Posterior cingulate gyrus (tissue), 11 donors: ENCODE results near the gene FOXL3.
"Not testable (repeated sequence)": the region's sequence is repeated elsewhere in the genome, so short reads cannot be mapped to it uniquely, and the experiment has no call there.

Experiments used
- DNase-seq, 10 donors: peaks; one replicate each; pipeline versions ENCODE4 v3.0.0 to v3.0.0-alpha.2; 2020 to 2021; ENCODE audit warnings: mixed read lengths in 3 of 10
- intact Hi-C: fragments of 100-400 bp; cut with DNase I; formaldehyde crosslinking; loops from one replicate; pipeline ENCODE4 v1.15.1; 2023

FOXL3 gene

GRCh38 chr7:284762-285722 lies 4.9 kb upstream of the FOXL3 start:
- peak in 3 of 10 donors; percentile 53 to 65 (median 58) for DNase-seq
- intact Hi-C loops = no loop called here

GRCh38 chr7:285731-286130 lies 4.2 kb upstream of the FOXL3 start:
- intact Hi-C loops = no loop called here
- peak in 3 of 10 donors; percentile 45 to 84 (median 80) for DNase-seq

- intact Hi-C loops = no loop called here
- DNase-seq = peak in 3 of 10 donors; percentile 42 to 85 (median 81)
Observed at GRCh38 chr7:286266-286665, 3.7 kb upstream of the FOXL3 start.

- DNase-seq = peak in 2 of 10 donors; percentile 49 to 66
- intact Hi-C loops = no loop called here
Observed at GRCh38 chr7:288671-289101, 1.3 kb upstream of the FOXL3 start.

- peak in 1 of 10 donors; percentile 46 for DNase-seq
- intact Hi-C loops = no loop called here
Observed at GRCh38 chr7:289209-289755, 688 bp upstream of the FOXL3 start.

GRCh38 chr7:290554-291372 lies 793 bp downstream of the FOXL3 start:
- intact Hi-C loops = no loop called here
- DNase-seq = peak in 2 of 10 donors; percentile 65 to 69

- intact Hi-C loops = no loop called here
Observed at GRCh38 chr7:291373-292092, 1.6 kb downstream of the FOXL3 start.

GRCh38 chr7:292226-292625 lies 2.3 kb downstream of the FOXL3 start:
- no peak for DNase-seq
- intact Hi-C loops = no loop called here

More at GRCh38 chr7:291373-292092, 1.6 kb downstream of the FOXL3 start:
- peak in 2 of 10 donors; percentile 41 to 64 for DNase-seq

- intact Hi-C loops = no loop called here
- peak in 2 of 10 donors; percentile 50 to 72 for DNase-seq
Observed at GRCh38 chr7:292826-293225, 2.9 kb downstream of the FOXL3 start.

- intact Hi-C loops = no loop called here
- DNase-seq = peak in 2 of 10 donors; percentile 39 to 63
Observed at GRCh38 chr7:293681-294439, 3.9 kb downstream of the FOXL3 start.

GRCh38 chr7:294440-295154 lies 4.6 kb downstream of the FOXL3 start:
- intact Hi-C loops = no loop called here
- DNase-seq = peak in 2 of 10 donors; percentile 58 to 61

- peak in 2 of 10 donors; percentile 47 to 74 for DNase-seq
- intact Hi-C loops = no loop called here
Observed at GRCh38 chr7:295155-296154, 5.5 kb downstream of the FOXL3 start.

- intact Hi-C loops = no loop called here
- peak in 2 of 10 donors; percentile 60 to 69 for DNase-seq
Observed at GRCh38 chr7:296373-296945, 6.5 kb downstream of the FOXL3 start.

- peak in 2 of 10 donors; percentile 30 to 55 for DNase-seq
- intact Hi-C loops = not testable (repeated sequence)
Observed at GRCh38 chr7:297141-297540, 7.2 kb downstream of the FOXL3 start.

GRCh38 chr7:297611-298374 lies 7.8 kb downstream of the FOXL3 start:
- intact Hi-C loops = no loop called here
- peak in 2 of 10 donors; percentile 50 to 63 for DNase-seq

- intact Hi-C loops = no loop called here
- peak in 2 of 10 donors; percentile 31 to 57 for DNase-seq
Observed at GRCh38 chr7:298375-298702, 8.4 kb downstream of the FOXL3 start.
